Measurements from ENCODE around the gene GPC6. TPM values are rescaled to one million over a fixed set of nuclear protein-coding genes. Genes with fewer than 3 reads are reported as not detected.
A peak's percentile ranks its signal among the peaks of the same experiment; 100 is the strongest.

GPC6 gene
- total RNA-seq, 1 donor from 2014 or later: 63.0 TPM

- no peak overlapping the region for H3K9ac ChIP-seq (ENCODE audit: low read length)
- no peaks in the 10 kb centered on the region for H3K4me1 ChIP-seq (ENCODE audit: insufficient read depth, low read length)
- no peak for FAIRE-seq
- no peak overlapping the region for H3K4me3 Mint-ChIP-seq (ENCODE audit: unreplicated experiment)
- no peak for DNase-seq (ENCODE audit: low read depth)
- H3K79me2 ChIP-seq (ENCODE audit: insufficient read depth, low read length): no peaks in the 10 kb centered on the region
- H3K4me2 ChIP-seq (ENCODE audit: low read length): no peak overlapping the region
- H3K9me3 Mint-ChIP-seq (ENCODE audit: unreplicated experiment): peaks cover 9% of the 10 kb centered on the region
- H3K27ac ChIP-seq (ENCODE audit: low read depth, low read length): no peak overlapping the region
- H3K4me3 ChIP-seq (ENCODE audit: insufficient read depth, low read depth, low read length): no peak overlapping the region
- H3K9me3 ChIP-seq (ENCODE audit: insufficient read depth, low read depth, low read length): peaks cover 3% of the 10 kb centered on the region
- H3K36me3 Mint-ChIP-seq (ENCODE audit: low read depth, unreplicated experiment): peaks cover 5% of the 10 kb centered on the region
- H3K4me1 Mint-ChIP-seq (ENCODE audit: low read depth, unreplicated experiment): peaks cover 3% of the 10 kb centered on the region
- no peaks in the 10 kb centered on the region for H3K27me3 Mint-ChIP-seq (ENCODE audit: low read depth, unreplicated experiment)
- H3K27ac Mint-ChIP-seq (ENCODE audit: unreplicated experiment): no peak overlapping the region
- H2AFZ ChIP-seq (ENCODE audit: low read depth, low read length): no peak overlapping the region
- H3K27me3 ChIP-seq (ENCODE audit: insufficient read depth, low read length): no peaks in the 10 kb centered on the region
- TF ChIP-seq CTCF (IDR thresholded peaks at IDR 0.05; ENCODE audit: insufficient read depth, low read depth, low read length) (no peak), EZH2 (IDR thresholded peaks at IDR 0.05; ENCODE audit: insufficient read depth, low read length) (no peak)
- H3K36me3 ChIP-seq (ENCODE audit: insufficient read depth, low read length): no peaks in the 10 kb centered on the region
- no peaks in the 10 kb centered on the region for H4K20me1 ChIP-seq (ENCODE audit: insufficient read depth, low read length)
Observed at GRCh38 chr13:94162289-94162688, 935.7 kb downstream of the GPC6 start.

GRCh38 chr13:94163535-94163934, 936.9 kb downstream of the GPC6 start:
- Mint-ChIP-seq H3K27ac (ENCODE audit: unreplicated experiment) (no peak overlapping the region), H3K4me3 (ENCODE audit: unreplicated experiment) (no peak overlapping the region), H3K36me3 (ENCODE audit: low read depth, unreplicated experiment) (peaks cover 5% of the 10 kb centered on the region), H3K4me1 (ENCODE audit: low read depth, unreplicated experiment) (peaks cover 6% of the 10 kb centered on the region), H3K9me3 (ENCODE audit: unreplicated experiment) (peaks cover 5% of the 10 kb centered on the region), H3K27me3 (ENCODE audit: low read depth, unreplicated experiment) (no peaks in the 10 kb centered on the region)
- H3K9ac ChIP-seq (ENCODE audit: low read length): no peak overlapping the region
- H3K27ac ChIP-seq (ENCODE audit: low read depth, low read length): no peak overlapping the region
- DNase-seq (ENCODE audit: low read depth) (no peak), FAIRE-seq (no peak)
- peaks cover 3% of the 10 kb centered on the region for H3K9me3 ChIP-seq (ENCODE audit: insufficient read depth, low read depth, low read length)
- no peaks in the 10 kb centered on the region for H3K36me3 ChIP-seq (ENCODE audit: insufficient read depth, low read length)
- H3K27me3 ChIP-seq (ENCODE audit: insufficient read depth, low read length): no peaks in the 10 kb centered on the region
- no peak overlapping the region for H3K4me2 ChIP-seq (ENCODE audit: low read length)
- H2AFZ ChIP-seq (ENCODE audit: low read depth, low read length): no peak overlapping the region
- no peaks in the 10 kb centered on the region for H4K20me1 ChIP-seq (ENCODE audit: insufficient read depth, low read length)
- TF ChIP-seq EZH2 (IDR thresholded peaks at IDR 0.05; ENCODE audit: insufficient read depth, low read length) (no peak), CTCF (IDR thresholded peaks at IDR 0.05; ENCODE audit: insufficient read depth, low read depth, low read length) (no peak)
- no peak overlapping the region for H3K4me3 ChIP-seq (ENCODE audit: insufficient read depth, low read depth, low read length)
- H3K79me2 ChIP-seq (ENCODE audit: insufficient read depth, low read length): no peaks in the 10 kb centered on the region
- no peaks in the 10 kb centered on the region for H3K4me1 ChIP-seq (ENCODE audit: insufficient read depth, low read length)

GRCh38 chr13:94168783-94169453, 942.3 kb downstream of the GPC6 start:
- Histone ChIP-seq H3K4me3 (ENCODE audit: insufficient read depth, low read depth, low read length) (no peak overlapping the region), H4K20me1 (ENCODE audit: insufficient read depth, low read length) (no peaks in the 10 kb centered on the region), H3K27me3 (ENCODE audit: insufficient read depth, low read length) (no peaks in the 10 kb centered on the region), H3K4me1 (ENCODE audit: insufficient read depth, low read length) (peaks cover 10% of the 10 kb centered on the region), H2AFZ (ENCODE audit: low read depth, low read length) (no peak overlapping the region), H3K27ac (ENCODE audit: low read depth, low read length) (peak overlapping the region; percentile 29), H3K36me3 (ENCODE audit: insufficient read depth, low read length) (no peaks in the 10 kb centered on the region), H3K4me2 (ENCODE audit: low read length) (peak overlapping the region; percentile 16), H3K9ac (ENCODE audit: low read length) (no peak overlapping the region), H3K9me3 (ENCODE audit: insufficient read depth, low read depth, low read length) (no peaks in the 10 kb centered on the region), H3K79me2 (ENCODE audit: insufficient read depth, low read length) (no peaks in the 10 kb centered on the region)
- H3K27me3 Mint-ChIP-seq (ENCODE audit: low read depth, unreplicated experiment): no peaks in the 10 kb centered on the region
- DNase-seq (ENCODE audit: low read depth): peak; percentile 67
- FAIRE-seq: no peak
- H3K27ac Mint-ChIP-seq (ENCODE audit: unreplicated experiment): no peak overlapping the region
- peaks cover 21% of the 10 kb centered on the region for H3K4me1 Mint-ChIP-seq (ENCODE audit: low read depth, unreplicated experiment)
- H3K9me3 Mint-ChIP-seq (ENCODE audit: unreplicated experiment): no peaks in the 10 kb centered on the region
- no peaks in the 10 kb centered on the region for H3K36me3 Mint-ChIP-seq (ENCODE audit: low read depth, unreplicated experiment)
- no peak for TF ChIP-seq EZH2 (IDR thresholded peaks at IDR 0.05; ENCODE audit: insufficient read depth, low read length)
- no peak for TF ChIP-seq CTCF (IDR thresholded peaks at IDR 0.05; ENCODE audit: insufficient read depth, low read depth, low read length)
- H3K4me3 Mint-ChIP-seq (ENCODE audit: unreplicated experiment): no peak overlapping the region

Data from astrocyte (in vitro differentiated cells and primary cell).